Right lobe of liver (tissue), 4 donors: ENCODE results near the gene MAP7.

ENCODE experiments used
- POLR2A ChIP-seq: fragments of 450-650 bp; IDR thresholded peaks from one replicate; pipeline ENCODE4 v1.6.1; 2017; ENCODE audit warnings: antibody characterized with exemption, mild to moderate bottlenecking
- TF ChIP-seq, protein P1 (sequence below), 4 donors: fragments of 200-600 bp in 3 of 4; fragments of 450-650 bp in 1 of 4; IDR thresholded peaks; one replicate each; pipeline versions ENCODE4 v1.5.1 to v1.8.0; 2016 to 2022; ENCODE audit warnings: antibody characterized with exemption in 4 of 4, mild to moderate bottlenecking in 2 of 4
- donor health status: DM: no; HTN: no; CAD: no.
- donor health status: DM: no; HTN: no; CAD: no.
- donor health status: DM: no; HTN: yes; CAD: no.

GRCh38 chr6:136538836-136539235 lies 11.4 kb downstream of the MAP7 start:
- TF ChIP-seq, protein P1, sequence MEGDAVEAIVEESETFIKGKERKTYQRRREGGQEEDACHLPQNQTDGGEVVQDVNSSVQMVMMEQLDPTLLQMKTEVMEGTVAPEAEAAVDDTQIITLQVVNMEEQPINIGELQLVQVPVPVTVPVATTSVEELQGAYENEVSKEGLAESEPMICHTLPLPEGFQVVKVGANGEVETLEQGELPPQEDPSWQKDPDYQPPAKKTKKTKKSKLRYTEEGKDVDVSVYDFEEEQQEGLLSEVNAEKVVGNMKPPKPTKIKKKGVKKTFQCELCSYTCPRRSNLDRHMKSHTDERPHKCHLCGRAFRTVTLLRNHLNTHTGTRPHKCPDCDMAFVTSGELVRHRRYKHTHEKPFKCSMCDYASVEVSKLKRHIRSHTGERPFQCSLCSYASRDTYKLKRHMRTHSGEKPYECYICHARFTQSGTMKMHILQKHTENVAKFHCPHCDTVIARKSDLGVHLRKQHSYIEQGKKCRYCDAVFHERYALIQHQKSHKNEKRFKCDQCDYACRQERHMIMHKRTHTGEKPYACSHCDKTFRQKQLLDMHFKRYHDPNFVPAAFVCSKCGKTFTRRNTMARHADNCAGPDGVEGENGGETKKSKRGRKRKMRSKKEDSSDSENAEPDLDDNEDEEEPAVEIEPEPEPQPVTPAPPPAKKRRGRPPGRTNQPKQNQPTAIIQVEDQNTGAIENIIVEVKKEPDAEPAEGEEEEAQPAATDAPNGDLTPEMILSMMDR (IDR thresholded peaks at IDR 0.05): no peak
- no peak for TF ChIP-seq POLR2A
